ENCODE data around the gene NEBL. TPM values are rescaled to one million over a fixed set of nuclear protein-coding genes. Genes with fewer than 3 reads are reported as not detected.

The NEBL gene
- 7.9 to 13.0 TPM (median 10.6 TPM) in 5 replicates for total RNA-seq (2022; extraction: Qiagen RNA extraction)

GRCh38 chr10:20897146-20897825, at the start of gene NEBL:
Gene NEBL (minus strand): TSS chr10:20897311. CDS start chr10:20897205, 106 bp downstream.

All from A549 treated with AZD2906 at 1 μM for 4 hours (cell line).